HFF-Myc (cell line): ENCODE data around the gene MFAP3L.

Experiments
- DNase-seq: peaks from one replicate; pipeline ENCODE4 v3.0.0-alpha.2; 2011; ENCODE audit warnings: low read depth; ENCODE audit errors: extremely low read depth
- H3K4me3 ChIP-seq: replicated peaks from 2 replicates; pipeline ENCODE4 v1.5.1; 2011; ENCODE audit warnings: low read depth, mild to moderate bottlenecking, control low read depth, low read length
- TF ChIP-seq, protein P1 (sequence below): IDR thresholded peaks from 2 replicates; pipeline ENCODE4 v1.5.1; 2012; ENCODE audit warnings: mild to moderate bottlenecking, low read depth, low read length, control low read depth; ENCODE audit errors: missing control alignments

MFAP3L gene

GRCh38 chr4:169976951-169977350 is 49.2 kb downstream of the MFAP3L start:
- no peak overlapping the region for H3K4me3 ChIP-seq
- DNase-seq = no peak
- TF ChIP-seq, protein P1, sequence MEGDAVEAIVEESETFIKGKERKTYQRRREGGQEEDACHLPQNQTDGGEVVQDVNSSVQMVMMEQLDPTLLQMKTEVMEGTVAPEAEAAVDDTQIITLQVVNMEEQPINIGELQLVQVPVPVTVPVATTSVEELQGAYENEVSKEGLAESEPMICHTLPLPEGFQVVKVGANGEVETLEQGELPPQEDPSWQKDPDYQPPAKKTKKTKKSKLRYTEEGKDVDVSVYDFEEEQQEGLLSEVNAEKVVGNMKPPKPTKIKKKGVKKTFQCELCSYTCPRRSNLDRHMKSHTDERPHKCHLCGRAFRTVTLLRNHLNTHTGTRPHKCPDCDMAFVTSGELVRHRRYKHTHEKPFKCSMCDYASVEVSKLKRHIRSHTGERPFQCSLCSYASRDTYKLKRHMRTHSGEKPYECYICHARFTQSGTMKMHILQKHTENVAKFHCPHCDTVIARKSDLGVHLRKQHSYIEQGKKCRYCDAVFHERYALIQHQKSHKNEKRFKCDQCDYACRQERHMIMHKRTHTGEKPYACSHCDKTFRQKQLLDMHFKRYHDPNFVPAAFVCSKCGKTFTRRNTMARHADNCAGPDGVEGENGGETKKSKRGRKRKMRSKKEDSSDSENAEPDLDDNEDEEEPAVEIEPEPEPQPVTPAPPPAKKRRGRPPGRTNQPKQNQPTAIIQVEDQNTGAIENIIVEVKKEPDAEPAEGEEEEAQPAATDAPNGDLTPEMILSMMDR = no peak

GRCh38 chr4:169975838-169976796 is 50.1 kb downstream of the MFAP3L start:
- DNase-seq = no peak
- TF ChIP-seq, protein P1 = no peak
- H3K4me3 ChIP-seq = no peak overlapping the region

- H3K4me3 ChIP-seq = no peak overlapping the region
- TF ChIP-seq, protein P1 = no peak
- no peak for DNase-seq
Observed at GRCh38 chr4:169975131-169975837, 50.9 kb downstream of the MFAP3L start.

- DNase-seq = no peak
- TF ChIP-seq, protein P1 = no peak
- H3K4me3 ChIP-seq = no peak overlapping the region
Observed at GRCh38 chr4:169971456-169972015, 54.7 kb downstream of the MFAP3L start.

DNA sequence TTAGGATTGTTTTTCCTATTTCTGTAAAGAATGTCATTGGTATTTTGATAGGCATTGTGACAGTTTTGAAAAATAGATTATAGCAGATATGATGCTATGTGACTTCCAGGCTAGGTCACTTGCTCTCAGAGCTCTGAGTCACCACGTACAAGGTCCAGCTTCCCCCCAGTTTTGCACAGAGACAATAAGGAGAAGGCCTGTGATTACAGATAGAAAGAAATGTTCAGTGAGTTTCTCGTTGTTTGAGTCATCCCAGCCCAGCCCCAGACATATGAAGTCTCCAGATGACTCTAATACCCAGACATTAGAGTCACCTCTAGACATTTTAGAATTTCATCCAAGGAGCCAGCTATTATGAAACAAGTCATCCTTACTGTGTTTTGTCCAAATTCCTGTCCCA is 57.2 kb downstream of the MFAP3L start:
- TF ChIP-seq, protein P1 = no peak
- H3K4me3 ChIP-seq = no peak overlapping the region
- no peak for DNase-seq

GRCh38 chr4:169963998-169964397 is 62.2 kb downstream of the MFAP3L start:
- DNase-seq = no peak
- TF ChIP-seq, protein P1 = no peak
- no peak overlapping the region for H3K4me3 ChIP-seq
